ENCODE measurements around the gene THOC2. TPM values are rescaled to one million over a fixed set of nuclear protein-coding genes. Genes with fewer than 3 reads are reported as not detected.
"Not testable (repeated sequence)": the region's sequence is repeated elsewhere in the genome, so short reads cannot be mapped to it uniquely, and the experiment has no call there.

THOC2 gene
- total RNA-seq, 1 donor from 2014 or later = 96.2 TPM

DNA sequence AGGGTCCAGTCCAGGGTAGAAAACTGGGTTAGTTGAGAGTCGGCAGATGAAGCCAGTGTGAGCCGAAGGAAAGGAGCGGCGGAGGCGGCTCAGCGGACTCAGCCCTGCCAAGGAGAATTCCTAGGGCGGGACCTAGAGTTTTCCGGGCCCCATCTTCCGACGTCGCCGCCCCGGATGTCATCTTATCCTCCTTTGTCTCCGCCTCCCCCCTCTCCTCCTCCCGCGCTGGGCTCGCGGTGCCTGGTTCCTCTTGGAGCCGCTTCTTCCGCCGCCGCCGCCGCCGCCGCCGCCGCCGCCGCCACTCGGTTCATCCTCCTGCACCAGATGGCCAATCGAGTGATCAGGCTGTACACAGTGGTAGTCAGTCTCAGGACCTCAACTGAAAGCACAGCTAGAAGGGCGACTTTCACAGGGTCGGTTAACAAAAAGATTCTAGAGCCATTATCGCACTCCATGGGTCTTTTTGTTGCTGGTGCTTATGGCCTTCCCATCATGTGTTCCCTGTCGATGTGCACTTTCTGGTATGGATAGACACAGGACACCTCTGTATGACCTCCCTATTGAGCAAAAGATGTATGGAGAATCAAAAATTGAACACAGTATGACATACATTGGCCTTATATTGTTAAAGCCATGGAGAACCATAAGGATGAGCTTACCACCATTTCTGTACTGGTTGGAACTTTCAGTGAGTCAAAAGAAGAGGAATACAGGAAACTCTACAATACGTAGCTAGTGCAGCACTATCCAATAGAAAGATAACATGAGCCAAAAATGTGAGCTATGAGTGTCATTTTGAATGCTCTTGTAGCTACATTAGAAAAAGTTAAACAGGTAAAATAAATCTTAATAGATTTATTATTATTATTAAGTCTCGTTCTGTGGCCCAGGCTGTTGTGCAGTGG, 32.4 kb upstream of the THOC2 start:
- peak; percentile 87 for DNase-seq
- ATAC-seq = peak; percentile 98 to 99
- Histone ChIP-seq H3K27me3 (ENCODE audit: low read depth) (no peaks in the 10 kb centered on the region), H3K4me1 (no peaks in the 10 kb centered on the region), H3K27ac (peak overlapping the region; percentile 60), H3K9me3 (no peaks in the 10 kb centered on the region), H3K4me3 (peak overlapping the region; percentile 46), H3K36me3 (no peaks in the 10 kb centered on the region)
- TF ChIP-seq CTCF (IDR thresholded peaks at IDR 0.05) = no peak
- intact Hi-C loops (cut with DNase I) = no loop called here

DNA sequence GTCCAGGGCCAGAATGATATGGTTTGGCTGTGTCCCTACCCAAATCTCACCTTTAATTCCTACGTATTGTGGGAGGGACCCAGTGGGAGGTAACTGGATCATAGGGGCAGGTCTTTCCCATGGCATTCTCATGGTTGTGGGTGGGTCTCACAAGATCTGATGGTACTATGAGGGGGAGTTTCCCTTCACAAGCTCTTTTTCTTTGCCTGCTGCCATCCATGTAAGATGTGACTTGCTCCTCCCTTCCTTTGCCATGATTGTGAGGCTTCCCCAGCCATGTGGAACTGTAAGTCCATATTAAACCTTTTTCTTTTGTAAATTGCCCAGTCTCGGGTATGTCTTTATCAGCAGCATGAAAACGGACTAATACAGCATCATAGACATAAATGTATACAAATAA, 27.0 kb upstream of the THOC2 start:
- intact Hi-C loops (cut with DNase I); H3K36me3 ChIP-seq; H3K4me1 ChIP-seq; DNase-seq; H3K27ac ChIP-seq; H3K4me3 ChIP-seq; ATAC-seq; H3K9me3 ChIP-seq; H3K27me3 ChIP-seq (ENCODE audit: low read depth): not testable (repeated sequence)

- H3K27ac ChIP-seq; H3K27me3 ChIP-seq (ENCODE audit: low read depth); ATAC-seq; DNase-seq; H3K36me3 ChIP-seq; H3K9me3 ChIP-seq; H3K4me1 ChIP-seq; H3K4me3 ChIP-seq; intact Hi-C loops (cut with DNase I): not testable (repeated sequence)
Observed at GRCh38 chrX:123757794-123758193, 24.9 kb upstream of the THOC2 start.

DNA sequence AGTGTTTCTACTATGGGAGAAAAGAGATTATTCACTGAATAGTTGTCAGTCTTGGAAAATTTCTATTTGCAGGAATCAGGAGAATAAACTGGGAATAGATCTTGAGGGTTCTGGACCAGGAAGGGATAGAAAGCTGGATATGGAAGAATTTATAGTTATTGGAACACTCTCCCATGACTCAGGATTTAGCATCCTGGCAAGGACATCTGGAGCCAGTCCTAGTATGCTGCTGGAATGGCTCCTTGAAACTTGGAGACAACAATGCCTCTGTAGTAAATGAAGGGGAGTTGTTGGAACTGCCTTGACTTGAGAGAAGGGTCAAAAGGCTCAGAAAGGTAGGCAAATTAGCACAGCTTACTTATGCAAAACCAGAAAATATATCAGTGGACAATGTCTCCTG, 23.5 kb upstream of the THOC2 start:
- no peaks in the 10 kb centered on the region for H3K27me3 ChIP-seq (ENCODE audit: low read depth)
- no peak for TF ChIP-seq CTCF (IDR thresholded peaks at IDR 0.05)
- intact Hi-C loops (cut with DNase I) = no loop called here

GRCh38 chrX:123755107-123755506, 22.3 kb upstream of the THOC2 start:
- intact Hi-C loops (cut with DNase I) = no loop called here
- H3K9me3 ChIP-seq = no peaks in the 10 kb centered on the region
- H3K4me3 ChIP-seq = no peak overlapping the region
- H3K27me3 ChIP-seq (ENCODE audit: low read depth) = no peaks in the 10 kb centered on the region
- H3K27ac ChIP-seq = no peak overlapping the region
- peak in 1 of 2 donors; percentile 85 for ATAC-seq
- no peak for DNase-seq
- TF ChIP-seq CTCF (IDR thresholded peaks at IDR 0.05) = no peak
- H3K36me3 ChIP-seq = no peaks in the 10 kb centered on the region
- H3K4me1 ChIP-seq = no peaks in the 10 kb centered on the region

More for the DNA sequence above, 23.5 kb upstream of the THOC2 start:
- DNase-seq = no peak
- Histone ChIP-seq H3K4me3 (no peak overlapping the region), H3K9me3 (no peaks in the 10 kb centered on the region), H3K36me3 (no peaks in the 10 kb centered on the region), H3K27ac (no peak overlapping the region), H3K4me1 (no peaks in the 10 kb centered on the region)
- ATAC-seq = no peak

DNA sequence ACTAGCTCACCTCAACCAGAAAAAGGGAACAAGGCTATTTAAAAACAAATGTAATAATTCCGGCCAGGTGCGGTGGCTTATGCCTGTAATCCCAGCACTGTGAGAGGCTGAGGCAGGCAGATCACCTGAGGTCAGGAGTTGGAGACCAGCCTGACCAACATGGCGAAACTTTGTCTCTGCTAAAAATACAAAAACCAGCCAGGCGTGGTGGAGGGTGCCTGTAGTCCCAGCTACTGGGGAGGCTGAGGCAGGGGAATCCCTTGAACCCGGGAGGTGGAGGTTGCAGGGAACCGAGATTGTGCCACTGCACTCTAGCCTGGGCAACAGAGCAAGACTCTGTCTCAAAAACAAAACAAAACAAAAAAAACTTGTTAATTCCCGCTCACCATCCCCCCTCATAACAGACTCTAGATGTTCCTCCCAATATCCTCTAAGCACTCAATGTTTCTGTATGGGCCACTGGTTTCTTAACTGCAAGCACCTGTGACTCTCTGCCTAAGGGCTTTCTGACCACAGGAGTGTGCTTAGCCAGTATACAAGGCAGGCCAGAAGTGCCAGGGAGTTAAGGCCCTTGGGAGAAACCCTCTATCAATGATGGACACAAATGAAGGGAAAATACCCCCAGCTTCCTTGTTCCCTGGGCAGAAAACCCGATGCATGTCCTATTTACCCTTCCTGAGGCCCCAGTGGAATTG, 21.0 kb upstream of the THOC2 start:
- no peaks in the 10 kb centered on the region for H3K27me3 ChIP-seq (ENCODE audit: low read depth)
- H3K9me3 ChIP-seq = no peaks in the 10 kb centered on the region
- no peak overlapping the region for H3K4me3 ChIP-seq
- DNase-seq = no peak
- ATAC-seq = peak; percentile 59 to 63
- TF ChIP-seq CTCF (IDR thresholded peaks at IDR 0.05) = no peak
- no peaks in the 10 kb centered on the region for H3K36me3 ChIP-seq
- intact Hi-C loops (cut with DNase I) = no loop called here
- H3K27ac ChIP-seq = no peak overlapping the region
- H3K4me1 ChIP-seq = no peaks in the 10 kb centered on the region
